KMS-11 (cell line): ENCODE measurements around the gene AP5Z1.

Source experiments
- H2AFZ ChIP-seq: fragments of 200-600 bp; sonication (generic); 2 replicates; pipeline ENCODE4 v1.6.1; 2016; ENCODE audit warnings: antibody characterized with exemption, mixed run types, low read depth
- H3K27ac ChIP-seq: fragments of 200-600 bp; sonication (generic); 2 replicates; pipeline ENCODE4 v1.6.1; 2016; ENCODE audit warnings: mild to moderate bottlenecking, mixed run types
- H3K27me3 ChIP-seq: fragments of 200-600 bp; sonication (generic); 2 replicates; pipeline ENCODE4 v1.6.1; 2017; ENCODE audit warnings: mild to moderate bottlenecking, low read depth, mixed run types, moderate library complexity; ENCODE audit not compliant: insufficient read depth
- H3K36me3 ChIP-seq: fragments of 200-600 bp; sonication (generic); 2 replicates; pipeline ENCODE4 v1.6.1; 2017; ENCODE audit warnings: mild to moderate bottlenecking, mixed run types; ENCODE audit not compliant: insufficient read depth
- H3K4me1 ChIP-seq: fragments of 200-600 bp; sonication (generic); 2 replicates; pipeline ENCODE4 v1.6.1; 2016; ENCODE audit warnings: mild to moderate bottlenecking, low read depth, mixed run types; ENCODE audit not compliant: poor library complexity, severe bottlenecking
- H3K4me2 ChIP-seq: fragments of 200-600 bp; sonication (generic); 2 replicates; pipeline ENCODE4 v1.7.0; 2016; ENCODE audit warnings: mild to moderate bottlenecking, mixed run types
- H3K4me3 ChIP-seq: fragments of 200-600 bp; sonication (generic); IDR thresholded peaks from 2 replicates; pipeline ENCODE4 v1.6.1; 2017; ENCODE audit warnings: low read depth, low read length, mixed read lengths; ENCODE audit not compliant: insufficient read depth
- H3K79me2 ChIP-seq: fragments of 200-600 bp; sonication (generic); 2 replicates; pipeline ENCODE4 v1.6.1; 2016; ENCODE audit warnings: low read depth, mixed run types; ENCODE audit not compliant: insufficient read depth
- H3K9ac ChIP-seq: fragments of 200-600 bp; sonication (generic); 2 replicates; pipeline ENCODE4 v1.6.1; 2016; ENCODE audit warnings: mild to moderate bottlenecking, mixed run types
- H4K20me1 ChIP-seq: fragments of 200-600 bp; sonication (generic); 2 replicates; pipeline ENCODE4 v1.6.1; 2016; ENCODE audit warnings: mild to moderate bottlenecking, mixed run types; ENCODE audit not compliant: insufficient read depth
- TF ChIP-seq, protein P1 (sequence below): fragments of 200-600 bp; sonication (generic); conservative IDR thresholded peaks from 2 replicates; pipeline ENCODE4 v1.6.1; 2017; ENCODE audit warnings: low read depth, mild to moderate bottlenecking, antibody characterized with exemption, low read length, moderate library complexity, mixed read lengths

The AP5Z1 gene

DNA sequence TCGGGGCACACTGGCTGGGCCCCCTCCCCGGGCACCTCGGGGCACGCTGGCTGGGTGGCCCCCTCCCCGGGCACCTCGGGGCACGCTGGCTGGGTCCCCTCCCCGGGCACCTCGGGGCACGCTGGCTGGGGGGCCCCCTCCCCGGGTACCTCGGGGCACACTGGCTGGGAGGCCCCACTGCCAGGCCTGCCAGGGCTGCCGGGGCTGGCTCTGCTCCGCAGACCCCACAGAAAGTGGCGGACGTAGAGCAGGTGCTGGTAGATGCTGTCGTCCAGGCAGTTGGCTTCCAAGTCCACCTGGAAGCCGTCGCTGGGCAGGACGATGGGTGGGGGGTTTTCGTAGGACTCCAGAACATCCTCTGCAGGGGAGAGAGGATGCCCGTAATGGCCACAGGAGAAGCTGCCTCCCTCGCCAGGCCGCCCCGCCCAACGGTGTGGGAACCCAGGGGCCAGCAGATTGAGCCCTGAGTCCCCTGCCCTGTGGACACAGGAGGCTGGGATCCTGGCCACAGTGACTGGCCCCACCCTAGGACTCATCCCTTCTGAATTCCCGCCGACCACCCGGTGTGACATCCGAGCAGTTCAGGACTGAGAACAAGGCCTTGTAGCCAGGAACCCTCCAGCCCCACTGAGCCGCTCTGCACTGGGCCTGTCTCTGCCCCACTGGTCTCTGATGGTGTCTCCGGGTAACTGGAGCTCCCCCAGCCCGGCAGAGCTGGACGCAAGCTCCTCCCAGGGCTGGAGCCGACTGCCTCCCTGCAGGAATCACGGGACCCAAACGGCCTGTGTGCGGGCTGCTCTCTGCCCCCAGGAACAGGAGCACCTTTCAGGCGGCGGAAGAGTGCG is 28.2 kb downstream of the AP5Z1 start:
- Histone ChIP-seq H2AFZ (no peak overlapping the region), H3K4me1 (no peaks in the 10 kb centered on the region), H3K9ac (no peak overlapping the region), H3K36me3 (no peaks in the 10 kb centered on the region), H3K27me3 (no peaks in the 10 kb centered on the region; the same call in 1 of the 2 replicates), H3K79me2 (no peaks in the 10 kb centered on the region), H3K4me3 (no peak overlapping the region), H3K27ac (no peak overlapping the region), H4K20me1 (no peaks in the 10 kb centered on the region), H3K4me2 (no peak overlapping the region)
- TF ChIP-seq, protein P1, sequence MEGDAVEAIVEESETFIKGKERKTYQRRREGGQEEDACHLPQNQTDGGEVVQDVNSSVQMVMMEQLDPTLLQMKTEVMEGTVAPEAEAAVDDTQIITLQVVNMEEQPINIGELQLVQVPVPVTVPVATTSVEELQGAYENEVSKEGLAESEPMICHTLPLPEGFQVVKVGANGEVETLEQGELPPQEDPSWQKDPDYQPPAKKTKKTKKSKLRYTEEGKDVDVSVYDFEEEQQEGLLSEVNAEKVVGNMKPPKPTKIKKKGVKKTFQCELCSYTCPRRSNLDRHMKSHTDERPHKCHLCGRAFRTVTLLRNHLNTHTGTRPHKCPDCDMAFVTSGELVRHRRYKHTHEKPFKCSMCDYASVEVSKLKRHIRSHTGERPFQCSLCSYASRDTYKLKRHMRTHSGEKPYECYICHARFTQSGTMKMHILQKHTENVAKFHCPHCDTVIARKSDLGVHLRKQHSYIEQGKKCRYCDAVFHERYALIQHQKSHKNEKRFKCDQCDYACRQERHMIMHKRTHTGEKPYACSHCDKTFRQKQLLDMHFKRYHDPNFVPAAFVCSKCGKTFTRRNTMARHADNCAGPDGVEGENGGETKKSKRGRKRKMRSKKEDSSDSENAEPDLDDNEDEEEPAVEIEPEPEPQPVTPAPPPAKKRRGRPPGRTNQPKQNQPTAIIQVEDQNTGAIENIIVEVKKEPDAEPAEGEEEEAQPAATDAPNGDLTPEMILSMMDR: no peak

DNA sequence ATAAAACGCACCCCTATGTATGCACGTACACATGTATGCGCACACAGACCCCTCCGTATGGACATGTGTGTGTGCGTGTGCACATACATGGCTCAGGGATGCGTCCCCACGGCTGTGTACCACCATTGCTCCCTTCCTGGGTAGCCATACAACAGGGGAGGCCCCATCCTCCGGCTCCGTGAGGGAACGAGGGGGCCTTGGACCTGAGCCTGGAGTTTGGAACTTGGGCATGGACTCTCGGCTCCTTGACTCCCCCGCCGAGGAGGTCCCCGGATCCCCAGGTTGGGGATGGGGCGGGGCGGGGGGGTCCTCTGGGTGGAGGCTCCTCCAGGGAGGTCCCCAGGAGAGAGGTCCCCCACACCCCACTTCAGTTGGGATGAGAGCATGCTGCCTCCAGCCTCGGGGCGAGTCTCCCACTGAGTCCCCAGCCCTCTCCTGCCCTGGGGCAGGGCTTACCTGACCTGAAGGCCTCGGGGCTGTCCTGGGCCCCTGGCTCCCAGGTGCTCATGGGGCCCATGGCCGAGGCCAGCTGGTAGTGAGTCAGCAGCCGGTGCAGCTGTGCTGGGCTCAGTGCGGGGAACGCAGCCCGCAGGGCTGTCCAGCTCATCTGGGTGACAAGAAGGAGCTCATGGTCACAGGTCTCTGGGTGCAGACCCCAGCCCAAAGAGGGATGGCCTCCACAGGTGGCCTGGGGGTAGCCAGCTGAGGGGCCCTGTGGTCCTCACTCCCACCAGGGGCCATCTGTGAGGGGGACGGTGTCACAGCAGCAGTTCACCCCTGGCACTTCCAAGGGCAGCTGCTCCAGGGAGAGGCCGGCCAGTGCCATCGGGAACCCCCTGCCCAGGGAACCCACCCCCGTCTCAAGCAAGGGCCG is 29.9 kb downstream of the AP5Z1 start:
- no peaks in the 10 kb centered on the region for H3K79me2 ChIP-seq
- no peaks in the 10 kb centered on the region for H3K36me3 ChIP-seq
- H2AFZ ChIP-seq: no peak overlapping the region
- H3K4me2 ChIP-seq: no peak overlapping the region
- H3K4me1 ChIP-seq: no peaks in the 10 kb centered on the region
- H3K9ac ChIP-seq: no peak overlapping the region
- TF ChIP-seq, protein P1: no peak
- no peak overlapping the region for H3K4me3 ChIP-seq
- no peak overlapping the region for H3K27ac ChIP-seq
- H3K27me3 ChIP-seq: no peaks in the 10 kb centered on the region; the same call in 1 of the 2 replicates
- no peaks in the 10 kb centered on the region for H4K20me1 ChIP-seq

DNA sequence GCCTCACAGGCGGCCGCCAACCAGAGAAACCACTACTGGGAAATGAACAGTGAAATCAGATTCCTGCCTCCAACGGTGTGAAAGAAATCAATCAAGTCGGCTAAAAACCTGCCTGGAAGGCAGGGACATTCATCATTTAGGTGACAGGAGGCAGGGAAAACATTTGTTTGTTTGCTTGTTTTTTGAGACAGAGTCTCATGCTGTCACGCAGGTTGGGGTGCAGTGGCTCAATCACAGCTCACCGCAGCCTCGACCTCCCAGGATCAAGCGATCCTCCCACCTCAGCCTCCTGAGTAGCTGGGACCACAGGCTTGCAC is 30.5 kb downstream of the AP5Z1 start:
- TF ChIP-seq, protein P1: no peak
- Histone ChIP-seq H3K79me2 (no peaks in the 10 kb centered on the region), H3K36me3 (no peaks in the 10 kb centered on the region), H3K27ac (no peak overlapping the region), H3K4me1 (no peaks in the 10 kb centered on the region), H3K4me2 (no peak overlapping the region), H3K9ac (no peak overlapping the region), H3K4me3 (no peak overlapping the region), H3K27me3 (no peaks in the 10 kb centered on the region; the same call in 1 of the 2 replicates), H4K20me1 (no peaks in the 10 kb centered on the region), H2AFZ (no peak overlapping the region)

DNA sequence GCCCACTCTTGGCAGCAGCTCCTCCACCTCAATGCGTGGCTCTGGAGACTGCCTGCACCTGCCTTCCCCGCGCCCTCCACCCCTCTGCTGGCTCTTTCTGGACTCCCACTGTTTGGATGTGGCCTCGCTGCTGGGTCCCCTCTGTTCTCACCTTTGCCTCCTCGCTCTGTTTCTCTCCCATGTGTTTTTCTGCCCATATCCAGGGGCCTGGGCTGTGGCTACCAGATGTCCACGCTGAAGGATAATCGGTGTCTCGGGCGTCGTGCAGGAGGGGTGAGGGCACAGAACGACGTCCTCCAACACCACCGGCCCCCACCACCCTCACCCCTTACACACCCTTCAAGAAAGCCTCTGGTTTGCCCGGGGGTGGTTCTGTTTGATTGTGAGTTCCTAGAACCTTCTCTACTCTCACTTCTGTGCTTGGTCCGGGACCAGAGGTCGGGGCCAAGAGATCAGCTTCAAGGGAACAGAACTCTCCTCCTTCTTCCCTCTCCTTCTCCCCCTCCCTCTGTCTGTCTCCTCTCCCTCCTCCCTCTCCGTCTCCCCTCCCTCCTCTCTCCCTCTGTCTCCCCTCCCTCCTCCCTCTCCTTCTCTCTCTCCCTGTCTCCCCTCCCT is 31.7 kb downstream of the AP5Z1 start:
- TF ChIP-seq, protein P1: no peak
- H3K36me3 ChIP-seq: no peaks in the 10 kb centered on the region
- H3K4me1 ChIP-seq: no peaks in the 10 kb centered on the region
- no peaks in the 10 kb centered on the region for H4K20me1 ChIP-seq
- H3K4me3 ChIP-seq: no peak overlapping the region
- H3K4me2 ChIP-seq: no peak overlapping the region
- H3K79me2 ChIP-seq: no peaks in the 10 kb centered on the region
- no peak overlapping the region for H2AFZ ChIP-seq
- no peaks in the 10 kb centered on the region; the same call in 1 of the 2 replicates for H3K27me3 ChIP-seq
- H3K27ac ChIP-seq: no peak overlapping the region
- no peak overlapping the region for H3K9ac ChIP-seq
